Measurements from ENCODE around the gene RAD9A.

The RAD9A gene

DNA sequence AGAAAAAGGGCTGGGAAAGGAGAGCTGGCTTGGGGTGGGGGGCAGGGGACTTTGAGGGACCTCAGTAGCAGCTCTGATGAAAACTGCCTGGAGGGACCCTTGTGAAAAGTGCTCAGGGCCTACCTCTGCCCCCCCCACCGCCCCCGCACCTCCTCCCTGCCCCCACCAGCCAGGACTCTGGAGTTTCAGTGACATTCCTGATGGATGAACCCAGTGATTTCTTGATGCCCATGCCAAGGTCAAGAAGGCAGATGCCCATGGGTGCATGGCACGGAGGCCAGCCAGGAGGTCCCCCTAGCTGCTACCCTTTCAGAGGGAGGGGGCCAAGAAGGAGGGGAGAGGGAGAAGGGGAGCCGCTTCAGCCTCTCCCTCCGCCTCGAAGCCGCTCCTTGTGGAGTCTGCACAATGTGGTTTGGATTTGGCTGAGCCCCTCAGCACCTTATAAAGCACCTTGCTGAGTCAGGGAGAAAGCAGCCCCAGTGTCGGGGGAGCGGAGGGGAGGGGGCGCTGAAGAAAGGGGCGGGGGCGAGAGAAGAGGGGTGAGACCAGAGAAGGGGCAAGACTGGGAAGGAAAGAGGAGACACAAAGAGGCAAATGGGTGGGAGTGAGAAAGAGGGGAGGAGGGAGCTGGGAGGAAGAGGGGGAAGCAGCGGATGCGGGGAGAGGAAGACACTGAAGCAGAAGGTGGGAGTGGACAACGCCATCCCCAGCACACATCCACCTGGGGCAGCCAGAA is 16.3 kb upstream of the RAD9A start:
- DNase-seq = no peak

DNA sequence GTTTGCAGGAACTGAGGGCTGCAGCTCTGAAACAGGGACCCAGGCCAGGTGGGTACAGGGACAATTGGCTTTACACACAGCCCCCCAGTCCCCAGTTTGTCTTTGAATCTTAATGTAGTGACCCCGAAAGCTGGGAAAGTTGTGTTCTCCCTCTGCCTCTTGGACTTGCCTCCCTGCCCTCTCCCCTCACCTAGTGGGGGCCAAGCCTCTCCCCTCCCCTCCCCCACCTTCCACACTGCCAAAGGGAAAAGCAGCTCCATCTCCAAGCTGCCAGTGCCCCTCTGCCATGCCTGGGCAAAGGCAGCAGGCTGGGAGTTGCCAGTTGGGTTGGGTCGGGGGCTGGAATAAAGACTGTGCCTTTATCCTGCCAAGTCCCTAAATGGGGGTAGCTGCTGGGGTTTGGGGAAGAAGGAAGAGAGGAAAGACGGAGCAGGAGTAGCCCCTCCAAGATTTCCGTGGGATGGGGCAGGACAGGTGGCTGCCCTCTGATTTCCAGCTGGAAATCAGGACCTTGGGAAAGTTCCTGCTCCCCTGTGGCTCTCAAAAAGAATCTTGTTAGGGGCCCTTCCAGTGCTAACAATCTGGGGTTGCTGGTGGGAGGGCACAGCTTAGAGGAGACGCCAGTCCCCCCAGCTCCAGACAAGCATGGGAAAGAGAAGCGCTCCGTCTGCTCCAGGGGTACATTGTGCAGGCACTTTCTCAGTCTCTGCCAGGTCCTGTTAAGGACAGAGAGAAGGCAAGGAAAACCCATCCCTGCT is 15.5 kb upstream of the RAD9A start:
- no peak for DNase-seq

DNA sequence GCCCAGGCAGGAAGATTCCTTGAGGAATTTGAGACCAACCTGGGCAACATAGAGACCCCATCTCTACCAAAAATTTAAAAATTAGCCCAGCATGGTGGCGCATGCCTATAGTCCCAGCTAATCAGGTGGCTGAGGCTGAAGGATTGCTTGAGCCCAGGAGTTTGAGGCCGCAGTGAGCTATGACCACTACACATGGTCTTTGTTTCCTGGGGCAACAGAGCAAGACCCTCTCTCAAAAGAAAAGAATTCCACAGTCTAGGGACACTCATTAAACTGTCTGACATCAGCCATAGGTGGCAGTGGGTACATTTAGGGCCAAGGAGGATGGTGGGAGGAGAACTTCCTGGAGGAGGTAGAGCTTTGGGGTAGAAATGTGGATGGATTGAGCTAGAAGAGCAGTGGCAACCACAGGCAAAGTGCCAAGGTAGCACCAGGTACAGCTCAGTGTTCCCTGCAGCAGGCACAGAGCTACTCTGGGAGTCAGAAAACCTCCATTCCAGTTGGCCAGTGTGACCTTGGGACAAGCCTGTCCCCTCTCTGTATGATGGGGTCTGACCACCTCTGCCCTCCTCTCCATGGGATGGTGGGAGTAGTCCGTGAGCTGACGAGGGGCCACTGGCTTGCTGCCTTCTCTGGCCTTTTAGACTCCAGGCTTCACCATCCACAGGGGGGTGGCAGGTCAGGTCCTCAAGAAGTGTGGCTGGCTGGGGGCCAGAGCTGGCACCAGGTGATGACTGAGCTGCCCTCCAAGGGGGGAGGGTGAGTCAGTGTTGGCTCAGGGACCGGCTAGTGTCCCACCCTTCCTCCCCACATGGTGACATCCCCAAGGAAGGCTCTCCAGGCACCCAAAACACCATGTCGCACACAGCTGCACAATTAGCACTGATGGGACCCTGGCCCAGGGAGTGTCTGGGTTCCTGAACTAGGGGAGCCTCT is 14.6 kb upstream of the RAD9A start:
- DNase-seq = no peak

DNA sequence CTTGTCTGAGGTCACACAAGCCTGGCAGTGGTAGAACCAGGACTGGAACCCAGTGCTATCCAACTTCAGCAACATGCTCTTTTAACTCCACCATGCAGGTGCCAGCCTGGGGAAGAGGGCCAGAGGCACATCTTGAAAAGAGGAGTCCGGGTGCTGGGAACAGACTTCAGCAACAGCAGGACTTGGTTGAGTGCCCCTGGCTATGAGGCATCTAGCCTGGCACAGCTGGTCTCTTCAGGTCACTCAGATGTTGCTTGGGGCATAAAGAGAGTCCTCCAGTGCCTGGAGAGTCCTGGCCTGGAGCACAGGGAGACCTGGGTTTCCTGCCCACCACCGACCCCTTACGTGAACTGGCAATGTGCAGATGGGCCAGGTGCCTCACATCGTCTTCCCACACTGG is 13.2 kb upstream of the RAD9A start:
- no peak for DNase-seq

DNA sequence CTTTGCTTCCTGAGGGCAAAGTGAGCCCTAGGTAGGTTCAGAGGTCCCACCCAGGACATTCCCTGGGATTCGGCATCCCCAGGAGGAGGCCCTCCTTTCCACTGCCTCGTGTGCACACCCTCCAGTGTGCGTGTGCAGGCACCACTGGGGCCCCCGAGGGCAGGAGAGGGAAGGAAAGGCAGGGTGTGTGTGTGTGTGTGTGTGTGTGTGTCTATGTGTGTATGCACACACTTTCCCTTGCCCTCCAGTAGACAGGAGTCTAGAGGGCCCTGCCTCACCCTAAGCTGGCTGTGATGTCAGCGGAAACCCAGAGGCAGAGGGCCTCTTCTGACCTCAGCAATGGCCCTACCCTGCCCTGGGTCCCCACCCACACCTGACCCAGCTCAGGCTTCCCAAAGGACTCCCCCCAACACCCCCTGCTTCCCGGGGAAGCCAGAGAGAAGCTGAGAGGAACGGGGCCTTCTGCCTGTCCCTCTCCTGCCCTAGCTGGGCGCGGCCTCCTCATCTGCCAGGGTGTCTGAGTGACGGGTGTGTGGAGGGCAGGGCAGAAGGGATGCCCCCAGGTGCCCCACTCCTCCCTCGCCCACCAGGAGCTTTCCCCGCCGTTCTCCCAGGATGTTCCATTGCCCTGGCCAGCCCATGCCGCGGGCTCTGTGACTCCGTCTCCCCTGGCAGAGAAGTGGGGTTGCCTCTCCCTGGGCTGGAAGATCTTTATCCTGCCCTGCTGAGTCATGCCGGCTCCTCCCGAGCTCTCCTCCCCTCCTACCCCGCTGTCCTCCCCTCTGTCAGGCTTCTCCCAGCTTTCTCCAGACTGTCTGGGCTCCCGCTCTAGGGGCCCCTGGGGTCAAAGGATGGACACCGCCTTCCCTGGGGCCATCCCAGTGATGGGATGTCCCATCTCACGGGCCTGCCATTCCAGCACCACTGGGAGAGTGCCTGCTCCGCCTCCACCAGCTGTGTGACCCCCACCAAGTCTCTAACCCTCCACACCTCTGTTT is 12.4 kb upstream of the RAD9A start:
- no peak for DNase-seq

DNA sequence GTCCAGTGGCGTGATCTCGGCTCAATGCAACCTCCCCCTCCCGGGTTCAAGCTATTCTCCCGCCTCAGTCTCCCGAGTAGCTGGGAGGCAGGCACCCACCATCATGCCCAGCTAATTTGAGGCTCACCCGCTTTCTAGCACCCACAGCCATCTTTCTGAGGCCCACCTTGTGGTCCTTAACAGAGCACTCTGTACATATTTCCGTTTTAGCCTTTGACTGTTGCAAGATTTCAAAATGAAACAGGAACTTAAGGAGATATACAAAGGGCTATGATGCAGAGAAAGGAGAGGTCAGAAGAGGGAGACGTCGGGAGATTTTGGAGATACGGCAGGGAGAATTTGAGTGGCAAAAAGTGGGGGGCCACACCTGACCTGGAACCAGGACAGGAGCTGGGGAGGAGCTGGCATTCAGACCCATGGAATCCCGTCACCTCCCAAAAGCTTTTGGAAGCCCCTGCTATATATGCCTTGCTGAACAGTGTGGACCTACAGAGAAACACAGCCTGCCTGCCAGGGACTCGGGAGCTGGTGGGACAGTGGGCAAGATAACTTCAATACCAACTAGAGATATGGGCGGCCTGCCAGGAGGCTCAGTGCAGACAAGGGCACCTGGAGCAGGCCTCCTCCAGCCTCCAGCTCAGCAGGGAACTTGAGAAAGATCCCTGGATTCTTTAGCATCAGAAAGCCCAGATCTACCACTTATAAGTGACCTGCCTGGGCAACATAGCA is 10.4 kb upstream of the RAD9A start:
- peak; percentile 67 to 75 for DNase-seq

DNA sequence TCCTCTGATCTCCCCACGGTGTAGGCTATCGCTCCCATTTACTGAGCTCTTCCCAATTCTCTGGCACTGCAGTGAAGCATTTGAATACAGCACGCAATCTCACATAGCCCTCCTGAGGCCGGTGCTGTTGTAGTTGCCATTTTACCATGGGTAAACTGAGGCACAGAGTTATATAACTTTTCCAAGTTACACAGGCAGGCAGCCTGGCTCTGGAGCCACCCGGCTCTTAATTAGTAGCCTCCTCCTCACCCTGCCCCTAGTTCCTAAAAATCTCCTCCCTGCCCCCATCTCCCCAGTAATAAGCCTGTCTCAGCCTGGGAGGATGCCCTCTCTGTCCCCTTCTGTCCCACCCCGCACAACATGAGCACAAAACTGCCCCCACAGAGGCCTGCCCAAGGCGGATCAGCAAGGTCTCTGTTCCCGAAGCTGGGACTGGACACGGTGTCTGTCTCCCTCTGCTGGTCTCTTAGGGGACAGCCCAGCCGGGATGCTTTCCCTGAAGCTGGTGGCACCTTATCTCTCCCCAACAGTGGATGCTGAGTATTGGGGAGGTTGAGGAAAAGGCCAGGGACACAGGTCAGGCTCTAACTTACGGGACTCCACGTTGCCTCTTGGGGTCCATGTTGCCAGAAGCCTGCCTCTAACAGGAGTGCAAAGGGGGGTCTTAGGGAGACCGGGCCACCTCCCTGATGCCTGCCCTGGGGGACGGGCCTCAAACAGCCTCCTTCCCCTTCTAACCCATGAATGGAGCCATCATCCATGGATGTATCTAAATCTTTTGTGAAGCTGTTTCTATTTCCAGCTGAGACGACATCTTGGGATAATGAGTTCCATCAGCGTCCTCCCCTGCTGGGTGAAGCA is 9.3 kb upstream of the RAD9A start:
- DNase-seq = peak; percentile 82 to 84

DNA sequence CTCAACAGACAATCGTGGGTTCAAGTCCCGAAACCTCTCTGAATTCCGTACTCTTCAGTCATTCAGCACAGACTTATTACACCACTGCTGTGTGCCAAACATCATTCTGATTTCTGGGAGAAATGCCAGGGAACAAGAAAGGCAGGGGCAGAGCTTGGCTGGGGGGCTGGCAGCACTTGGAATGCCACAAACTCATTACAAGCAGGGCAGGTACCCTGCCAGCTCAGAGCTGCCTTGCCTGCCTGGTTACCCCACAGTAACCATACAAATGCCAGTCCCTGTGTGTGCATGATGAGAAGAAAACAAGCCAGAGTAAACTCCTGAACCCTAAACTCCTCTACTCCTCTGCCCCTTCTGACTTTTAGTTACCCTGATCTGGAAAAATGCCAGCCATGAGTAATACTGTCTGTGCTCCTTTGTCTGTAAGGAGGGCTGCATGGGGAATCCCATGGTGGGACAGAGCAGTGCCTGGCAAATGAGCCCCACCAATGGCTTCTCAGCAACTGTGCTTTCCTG is 6.9 kb upstream of the RAD9A start:
- DNase-seq = no peak

DNA sequence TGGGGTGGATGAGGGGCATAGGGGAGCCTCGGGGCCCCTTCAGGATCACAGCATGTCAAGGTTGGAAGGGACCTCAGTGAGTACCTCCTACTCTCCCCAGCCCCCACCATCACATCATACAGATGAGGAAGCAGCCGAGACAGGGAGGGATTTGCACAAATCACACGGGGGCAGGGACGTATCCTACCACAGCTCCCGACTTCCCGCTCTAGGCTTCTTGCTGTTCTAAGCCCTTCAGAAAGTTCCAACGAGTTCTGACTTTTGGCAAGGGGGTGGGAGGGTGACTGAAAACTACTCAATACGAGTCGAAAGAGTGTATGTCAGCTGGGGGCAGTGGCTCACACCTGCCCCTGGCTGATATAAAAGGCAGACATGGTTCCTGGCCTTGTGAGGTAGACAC is 4.7 kb upstream of the RAD9A start:
- DNase-seq = peak; percentile 32 to 41

DNA sequence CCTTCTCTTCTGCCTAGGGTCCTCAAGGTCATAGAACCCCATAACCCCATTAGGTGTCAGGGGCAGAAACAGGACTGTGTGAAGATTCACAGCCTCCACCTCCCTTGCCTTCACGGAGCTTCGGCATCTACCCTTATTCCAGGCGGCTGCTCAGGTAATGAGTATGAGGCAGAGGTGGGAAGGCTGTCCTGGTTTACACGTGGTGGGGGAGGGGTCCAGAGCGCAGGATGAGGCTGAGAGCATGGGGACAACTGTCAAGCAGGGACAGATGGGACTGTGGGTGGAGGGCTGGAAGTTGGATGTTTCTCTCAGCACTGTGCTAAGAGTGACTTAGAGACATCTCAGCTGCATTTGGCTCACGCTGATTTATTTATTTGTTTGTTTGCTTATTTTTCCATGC is 4.3 kb upstream of the RAD9A start:
- DNase-seq = no peak

DNA sequence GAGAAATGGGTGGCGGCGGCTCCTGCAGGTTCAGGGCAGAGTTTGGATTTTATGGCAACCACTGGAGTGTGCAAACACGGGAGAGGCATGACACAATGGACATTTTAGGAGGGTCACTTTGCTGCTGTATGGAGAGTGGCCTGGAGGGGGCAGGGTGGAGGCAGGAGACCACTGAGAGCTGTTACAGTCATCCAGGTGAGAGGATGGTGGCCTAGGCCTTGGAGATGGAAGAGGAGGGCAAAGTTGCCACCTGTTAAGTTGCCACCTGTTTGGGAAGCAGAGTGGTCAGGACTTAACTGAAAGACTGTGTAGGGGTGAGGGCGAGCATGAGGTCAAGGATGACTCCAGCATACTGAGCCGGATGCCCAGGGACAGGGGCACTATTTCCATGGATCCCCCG is 2.3 kb upstream of the RAD9A start:
- peak in 1 of 2 experiments; percentile 31 for DNase-seq

DNA sequence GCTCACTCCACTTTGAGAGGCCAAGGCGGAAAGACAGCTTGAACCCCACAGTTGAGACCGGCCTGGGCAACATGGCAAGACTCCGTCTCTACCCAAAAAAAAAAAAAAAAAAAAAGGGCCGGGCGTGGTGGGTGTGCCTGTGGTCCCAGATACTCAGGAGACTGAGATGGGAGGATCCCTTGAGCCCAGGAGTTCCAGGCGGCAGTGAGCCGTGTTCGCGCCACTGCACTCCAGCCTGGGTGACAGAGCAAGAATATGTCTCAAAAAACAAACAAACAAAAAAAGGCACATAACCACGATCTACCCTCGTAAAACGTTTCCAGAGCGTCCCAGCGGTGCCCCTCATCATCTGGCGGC is 861 bp upstream of the RAD9A start:
- no peak for DNase-seq

DNA sequence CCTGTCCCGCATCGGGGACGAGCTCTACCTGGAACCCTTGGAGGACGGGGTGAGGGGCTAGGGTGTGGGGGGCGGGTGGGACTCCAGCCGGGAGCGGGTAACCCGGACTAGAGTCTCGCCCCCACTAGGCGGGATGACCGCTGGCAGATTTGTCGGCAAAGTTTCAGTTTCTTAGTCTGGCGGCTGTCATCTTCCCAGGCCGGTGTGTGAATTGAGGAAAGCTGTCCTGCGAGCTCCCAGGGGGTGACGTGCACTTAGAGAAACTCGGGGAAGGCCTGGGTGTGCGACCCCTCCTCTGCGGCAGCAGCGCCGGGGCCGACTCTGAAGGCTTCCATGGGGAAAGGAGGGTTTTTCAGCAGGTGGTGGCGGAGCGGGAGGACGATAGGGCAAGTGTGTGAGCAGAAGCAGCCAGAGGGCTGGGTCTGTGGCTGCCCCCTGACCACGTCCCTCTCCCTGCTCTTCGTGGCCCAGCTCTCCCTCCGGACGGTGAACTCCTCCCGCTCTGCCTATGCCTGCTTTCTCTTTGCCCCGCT is 463 bp downstream of the RAD9A start:
- DNase-seq = no peak

DNA sequence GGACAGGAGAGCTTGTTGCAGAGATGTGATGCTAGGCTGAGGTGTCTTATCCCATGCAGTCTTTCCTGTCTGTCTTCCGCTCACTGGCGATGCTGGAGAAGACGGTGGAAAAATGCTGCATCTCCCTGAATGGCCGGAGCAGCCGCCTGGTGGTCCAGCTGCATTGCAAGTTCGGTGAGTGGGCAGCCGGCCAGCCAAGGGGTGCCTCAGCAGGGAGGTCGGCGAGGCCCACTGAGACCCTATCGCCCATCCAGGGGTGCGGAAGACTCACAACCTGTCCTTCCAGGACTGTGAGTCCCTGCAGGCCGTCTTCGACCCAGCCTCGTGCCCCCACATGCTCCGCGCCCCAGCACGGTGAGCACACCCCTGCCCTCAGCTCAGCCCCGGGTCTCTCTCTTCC is 1.7 kb downstream of the RAD9A start:
- no peak for DNase-seq

DNA sequence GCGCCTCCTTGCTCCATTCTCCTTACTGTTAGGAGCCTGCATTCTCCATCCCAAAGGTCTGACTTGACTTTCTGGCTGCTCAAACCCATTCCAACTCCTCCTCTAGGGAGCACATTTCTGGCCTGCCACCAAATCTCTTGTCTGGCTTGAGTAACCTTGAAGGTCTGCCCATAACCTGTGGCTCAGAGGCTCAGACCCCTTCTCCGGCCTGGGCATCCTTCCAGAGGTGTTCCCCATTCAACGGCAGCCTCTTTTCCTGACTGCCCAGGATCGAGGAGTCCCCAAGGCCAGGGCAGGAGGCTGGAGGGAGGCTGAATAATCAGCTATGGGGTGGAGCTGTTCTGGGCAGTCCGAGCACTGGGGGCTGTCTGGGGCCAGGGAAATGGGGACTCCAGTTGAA is 2.2 kb downstream of the RAD9A start:
- DNase-seq = no peak

DNA sequence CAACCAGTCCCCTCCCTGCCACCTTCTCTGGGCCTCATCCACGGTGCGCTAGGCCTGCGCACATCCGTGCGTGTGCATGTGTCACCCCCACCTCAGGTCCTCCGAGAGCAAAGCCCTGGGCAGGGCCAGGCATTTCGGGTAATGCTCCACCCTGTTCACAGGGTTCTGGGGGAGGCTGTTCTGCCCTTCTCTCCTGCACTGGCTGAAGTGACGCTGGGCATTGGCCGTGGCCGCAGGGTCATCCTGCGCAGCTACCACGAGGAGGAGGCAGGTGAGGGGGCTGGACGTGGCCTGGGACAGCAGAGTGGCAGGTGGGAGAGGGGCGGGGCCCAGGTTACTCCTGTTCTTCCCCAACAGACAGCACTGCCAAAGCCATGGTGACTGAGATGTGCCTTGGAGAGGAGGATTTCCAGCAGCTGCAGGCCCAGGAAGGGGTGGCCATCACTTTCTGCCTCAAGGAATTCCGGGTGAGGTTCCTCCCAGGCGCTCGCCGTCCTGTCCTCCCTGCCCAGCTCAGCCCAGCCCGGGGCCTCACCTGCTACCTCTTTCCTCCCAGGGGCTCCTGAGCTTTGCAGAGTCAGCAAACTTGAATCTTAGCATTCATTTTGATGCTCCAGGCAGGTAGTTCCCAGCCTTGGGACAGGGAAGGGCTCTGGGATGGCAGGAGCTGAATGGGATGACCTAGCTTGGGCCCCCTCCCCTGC is 3.9 kb downstream of the RAD9A start:
- no peak for DNase-seq

DNA sequence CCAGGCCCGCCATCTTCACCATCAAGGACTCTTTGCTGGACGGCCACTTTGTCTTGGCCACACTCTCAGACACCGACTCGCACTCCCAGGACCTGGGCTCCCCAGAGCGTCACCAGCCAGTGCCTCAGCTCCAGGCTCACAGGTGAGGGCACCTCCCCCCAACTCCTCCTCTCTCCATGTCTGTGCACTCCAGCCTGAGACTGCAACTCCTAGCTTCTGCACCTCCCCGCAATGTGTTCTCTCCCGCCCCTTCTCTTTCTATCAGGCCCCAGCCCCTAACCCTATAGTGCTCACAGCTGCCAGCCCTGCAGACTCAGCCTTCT is 4.4 kb downstream of the RAD9A start:
- DNase-seq = no peak

DNA sequence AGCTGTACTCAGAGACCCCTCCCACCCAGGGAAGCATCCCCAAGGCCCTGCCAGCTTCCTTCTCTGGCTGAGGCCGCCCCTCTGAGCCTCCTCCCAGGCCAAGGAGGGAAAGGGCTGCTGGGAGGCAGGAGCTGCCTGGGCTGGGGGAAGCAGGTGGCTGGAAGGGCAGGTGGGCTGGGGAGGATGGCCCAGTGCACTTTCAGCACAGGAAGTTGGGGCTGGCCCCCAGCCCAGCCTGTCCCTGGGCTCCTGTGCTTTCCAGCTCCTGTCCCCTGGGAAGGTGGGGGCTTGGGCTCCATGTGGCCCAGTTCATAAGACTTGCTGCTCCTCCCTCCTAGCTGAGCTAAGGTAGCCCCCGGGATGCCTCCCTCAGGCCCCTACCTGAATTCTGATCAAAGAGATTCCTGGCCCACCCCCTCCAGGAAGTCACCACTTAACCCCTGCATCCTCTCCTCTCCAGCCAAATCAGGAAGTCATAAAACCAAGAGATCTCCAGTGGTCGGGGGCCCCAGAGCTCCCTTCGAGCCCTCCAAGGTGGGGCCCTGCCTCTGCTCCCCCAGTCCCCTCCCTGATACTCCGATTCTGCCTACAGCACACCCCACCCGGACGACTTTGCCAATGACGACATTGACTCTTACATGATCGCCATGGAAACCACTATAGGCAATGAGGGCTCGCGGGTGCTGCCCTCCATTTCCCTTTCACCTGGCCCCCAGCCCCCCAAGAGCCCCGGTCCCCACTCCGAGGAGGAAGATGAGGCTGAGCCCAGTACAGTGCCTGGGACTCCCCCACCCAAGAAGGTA is 5.0 kb downstream of the RAD9A start:
- DNase-seq = peak; percentile 55 to 58

DNA sequence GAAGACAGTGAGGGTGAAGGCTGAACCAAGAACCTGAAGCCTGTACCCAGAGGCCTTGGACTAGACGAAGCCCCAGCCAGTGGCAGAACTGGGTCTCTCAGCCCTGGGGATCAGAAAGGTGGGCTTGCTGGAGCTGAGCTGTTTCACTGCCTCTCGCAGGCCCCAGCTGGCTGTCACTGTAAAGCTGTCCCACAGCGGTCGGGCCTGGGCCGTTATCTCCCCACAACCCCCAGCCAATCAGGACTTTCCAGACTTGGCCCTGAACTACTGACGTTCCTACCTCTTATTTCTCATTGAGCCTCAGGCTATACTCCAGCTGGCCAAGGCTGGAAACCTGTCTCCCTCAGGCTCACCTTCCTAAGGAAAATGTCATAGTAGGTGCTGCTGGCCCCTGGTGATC is 5.8 kb downstream of the RAD9A start:
- no peak for DNase-seq

Data from Kasumi-1 (cell line).